SK-N-SH treated with all-trans-retinoic acid at 6 μM for 48 hours (cell line): ENCODE results near the gene PAEP.

Experiments
- ARNTL ChIP-seq: fragments of 450-650 bp; formaldehyde crosslinking; IDR thresholded peaks from 2 replicates; pipeline ENCODE4 v1.5.0; 2020; ENCODE audit warnings: low read depth, mild to moderate bottlenecking, moderate library complexity, borderline replicate concordance
- BACH2 ChIP-seq: fragments of 250-450 bp; sonication (Bioruptor Pico); IDR thresholded peaks from 2 replicates; pipeline ENCODE4 v1.9.0; 2021; ENCODE audit warnings: mild to moderate bottlenecking, borderline replicate concordance
- CSDC2 ChIP-seq: fragments of 250-450 bp; sonication (Bioruptor Pico); IDR thresholded peaks from 2 replicates; pipeline ENCODE4 v1.5.0; 2020; ENCODE audit warnings: mild to moderate bottlenecking, moderate library complexity
- CSRNP3 ChIP-seq: fragments of 250-450 bp; sonication (Bioruptor Pico); IDR thresholded peaks from 2 replicates; pipeline ENCODE4 v1.5.1; 2021; ENCODE audit warnings: mild to moderate bottlenecking, moderate library complexity
- ESRRG ChIP-seq: fragments of 250-450 bp; sonication (Bioruptor Pico); IDR thresholded peaks from 2 replicates; pipeline ENCODE4 v1.6.1; 2021; ENCODE audit warnings: mild to moderate bottlenecking
- OSR1 ChIP-seq: fragments of 250-450 bp; sonication (Bioruptor Pico); IDR thresholded peaks from 2 replicates; pipeline ENCODE4 v1.8.0; 2022; ENCODE audit warnings: moderate library complexity, mild to moderate bottlenecking, inconsistent platforms
- RARB ChIP-seq: fragments of 250-450 bp; sonication (Bioruptor Pico); IDR thresholded peaks from 2 replicates; pipeline ENCODE4 v1.8.0; 2021; ENCODE audit warnings: mild to moderate bottlenecking, moderate library complexity
- TOX ChIP-seq: fragments of 250-450 bp; sonication (Bioruptor Pico); IDR thresholded peaks from 2 replicates; pipeline ENCODE4 v1.8.0; 2021; ENCODE audit warnings: mild to moderate bottlenecking, moderate library complexity, borderline replicate concordance
- ZC3H10 ChIP-seq: fragments of 250-450 bp; sonication (Bioruptor Pico); IDR thresholded peaks from 2 replicates; pipeline ENCODE4 v1.5.1; 2021; ENCODE audit warnings: mild to moderate bottlenecking, moderate library complexity
- ZFP3 ChIP-seq: fragments of 250-450 bp; sonication (Bioruptor Pico); IDR thresholded peaks from 2 replicates; pipeline ENCODE4 v1.5.0; 2020; ENCODE audit warnings: mild to moderate bottlenecking, moderate library complexity
- ZFP30 ChIP-seq: fragments of 450-650 bp; formaldehyde crosslinking; IDR thresholded peaks from 2 replicates; pipeline ENCODE4 v1.5.0; 2022; ENCODE audit warnings: mild to moderate bottlenecking, moderate library complexity
- TF ChIP-seq, protein P1 (sequence below): fragments of 250-450 bp; sonication (Bioruptor Pico); IDR thresholded peaks from 2 replicates; pipeline ENCODE4 v1.8.0; 2020; ENCODE audit warnings: mild to moderate bottlenecking, moderate library complexity, borderline replicate concordance
- TF ChIP-seq, protein P2 (sequence below): fragments of 250-450 bp; sonication (Bioruptor Pico); IDR thresholded peaks from 2 replicates; pipeline ENCODE4 v1.8.0; 2021; ENCODE audit warnings: low read depth, mild to moderate bottlenecking, moderate library complexity, borderline replicate concordance

DNA sequence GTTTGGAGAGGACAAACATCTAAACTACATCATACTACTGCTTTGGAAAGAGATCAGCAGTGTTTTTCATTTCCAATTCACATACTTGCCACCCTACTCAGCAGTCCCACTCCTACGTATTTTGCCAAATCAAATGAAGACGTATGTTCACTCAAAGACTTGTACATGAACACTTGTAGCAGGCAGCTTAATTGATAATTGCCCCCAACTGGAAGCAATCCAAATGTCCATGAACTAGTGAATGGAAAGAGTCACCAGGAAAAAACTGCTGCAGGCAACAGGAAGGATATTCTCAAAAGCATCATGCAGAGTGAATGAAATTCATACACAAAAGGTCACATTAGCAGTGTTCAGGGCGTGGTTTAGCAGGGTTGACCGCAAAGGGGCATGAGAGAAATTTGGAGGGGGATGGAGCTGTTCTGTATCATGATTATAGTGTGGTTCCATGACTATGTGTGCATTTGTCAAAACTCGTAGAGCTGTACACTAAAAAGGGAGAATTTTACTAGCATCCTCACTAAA is 38.8 kb downstream of the PAEP start:
- TF ChIP-seq TOX (CRISPR knock-in tag) (no peak), CSDC2 (CRISPR knock-in tag) (no peak), ARNTL (CRISPR knock-in tag) (no peak), OSR1 (no peak), ZC3H10 (CRISPR knock-in tag) (no peak), RARB (CRISPR knock-in tag) (no peak), CSRNP3 (CRISPR knock-in tag) (no peak), BACH2 (CRISPR knock-in tag) (no peak), ESRRG (CRISPR knock-in tag) (no peak), ZFP3 (no peak), ZFP30 (CRISPR knock-in tag) (no peak)
- TF ChIP-seq, protein P1, sequence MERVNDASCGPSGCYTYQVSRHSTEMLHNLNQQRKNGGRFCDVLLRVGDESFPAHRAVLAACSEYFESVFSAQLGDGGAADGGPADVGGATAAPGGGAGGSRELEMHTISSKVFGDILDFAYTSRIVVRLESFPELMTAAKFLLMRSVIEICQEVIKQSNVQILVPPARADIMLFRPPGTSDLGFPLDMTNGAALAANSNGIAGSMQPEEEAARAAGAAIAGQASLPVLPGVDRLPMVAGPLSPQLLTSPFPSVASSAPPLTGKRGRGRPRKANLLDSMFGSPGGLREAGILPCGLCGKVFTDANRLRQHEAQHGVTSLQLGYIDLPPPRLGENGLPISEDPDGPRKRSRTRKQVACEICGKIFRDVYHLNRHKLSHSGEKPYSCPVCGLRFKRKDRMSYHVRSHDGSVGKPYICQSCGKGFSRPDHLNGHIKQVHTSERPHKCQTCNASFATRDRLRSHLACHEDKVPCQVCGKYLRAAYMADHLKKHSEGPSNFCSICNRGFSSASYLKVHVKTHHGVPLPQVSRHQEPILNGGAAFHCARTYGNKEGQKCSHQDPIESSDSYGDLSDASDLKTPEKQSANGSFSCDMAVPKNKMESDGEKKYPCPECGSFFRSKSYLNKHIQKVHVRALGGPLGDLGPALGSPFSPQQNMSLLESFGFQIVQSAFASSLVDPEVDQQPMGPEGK: no peak
- TF ChIP-seq, protein P2, sequence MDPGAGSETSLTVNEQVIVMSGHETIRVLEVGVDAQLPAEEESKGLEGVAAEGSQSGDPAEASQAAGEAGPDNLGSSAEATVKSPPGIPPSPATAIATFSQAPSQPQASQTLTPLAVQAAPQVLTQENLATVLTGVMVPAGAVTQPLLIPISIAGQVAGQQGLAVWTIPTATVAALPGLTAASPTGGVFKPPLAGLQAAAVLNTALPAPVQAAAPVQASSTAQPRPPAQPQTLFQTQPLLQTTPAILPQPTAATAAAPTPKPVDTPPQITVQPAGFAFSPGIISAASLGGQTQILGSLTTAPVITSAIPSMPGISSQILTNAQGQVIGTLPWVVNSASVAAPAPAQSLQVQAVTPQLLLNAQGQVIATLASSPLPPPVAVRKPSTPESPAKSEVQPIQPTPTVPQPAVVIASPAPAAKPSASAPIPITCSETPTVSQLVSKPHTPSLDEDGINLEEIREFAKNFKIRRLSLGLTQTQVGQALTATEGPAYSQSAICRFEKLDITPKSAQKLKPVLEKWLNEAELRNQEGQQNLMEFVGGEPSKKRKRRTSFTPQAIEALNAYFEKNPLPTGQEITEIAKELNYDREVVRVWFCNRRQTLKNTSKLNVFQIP (CRISPR knock-in tag): no peak
